Measurements from ENCODE around the gene SCD5. TPM values are rescaled to one million over a fixed set of nuclear protein-coding genes. Genes with fewer than 3 reads are reported as not detected.

The SCD5 gene
- total and polyA plus RNA-seq, 2 of the 8 experiments (the other 6 are each of a cell fraction or from before 2014, with no cell fraction given), result 0.92 to 1.2 TPM

DNA sequence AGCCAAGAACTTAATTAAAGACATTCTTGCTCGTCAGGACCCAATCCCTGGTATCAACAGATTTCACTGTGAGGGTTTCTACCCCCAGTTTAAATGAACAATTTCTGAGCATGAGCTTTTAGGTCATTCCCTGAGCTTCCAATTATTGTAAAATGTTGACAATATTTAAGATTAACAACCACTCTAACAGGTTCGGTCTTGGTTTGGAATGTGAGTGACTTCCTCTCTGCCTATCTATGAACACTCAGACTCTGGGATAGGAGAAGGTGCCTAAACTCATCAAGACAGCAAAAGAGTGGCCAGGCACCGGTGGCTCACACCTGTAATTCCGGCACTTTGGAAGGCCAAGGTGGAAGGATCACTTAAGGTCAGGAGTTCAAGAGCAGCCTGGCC, 153.9 kb downstream of the SCD5 start:
- no peak overlapping the region for H3K18ac ChIP-seq (ENCODE audit: extremely low read depth, low read length)
- no peaks in the 10 kb centered on the region for H3K79me2 ChIP-seq (ENCODE audit: control insufficient read depth in 1 of 2, insufficient read depth in 2 of 2, low read length in 2 of 2)
- H2AK5ac ChIP-seq (ENCODE audit: low read depth, low read length), result no peak overlapping the region
- H4K5ac ChIP-seq (ENCODE audit: insufficient read length, low read depth, low read length), result no peak overlapping the region
- no peaks in the 10 kb centered on the region for H3K9me3 ChIP-seq (ENCODE audit: insufficient read depth in 2 of 2, low read depth in 1 of 2, low read length in 1 of 2)
- no peak overlapping the region for H3K14ac ChIP-seq (ENCODE audit: insufficient read length)
- H3K27ac ChIP-seq (ENCODE audit: low read depth, low read length), result no peak overlapping the region
- CTCF ChIA-PET (ENCODE audit: partially characterized antibody), result interaction anchor here (0.6 to 1.1 kb wide), 3 partner anchors 23 to 93 kb away, joined by 3 read pairs; no protein-coding TSS in a partner anchor
- no peaks in the 10 kb centered on the region for H3K4me1 ChIP-seq (replicated peaks in 1 of 4; ENCODE audit: control insufficient read depth in 3 of 4, insufficient read depth in 4 of 4, low read length in 3 of 4)
- no peak overlapping the region for H4K91ac ChIP-seq (replicated peaks; ENCODE audit: insufficient read length, low read length)
- no peaks in the 10 kb centered on the region for H4K20me1 ChIP-seq (replicated peaks in 1 of 2; ENCODE audit: control insufficient read depth in 1 of 2, insufficient read depth in 2 of 2, low read length in 2 of 2)
- H2AFZ ChIP-seq (ENCODE audit: low read length), result no peak overlapping the region
- H2BK20ac ChIP-seq (ENCODE audit: low read length), result no peak overlapping the region
- H3K36me3 ChIP-seq (ENCODE audit: control insufficient read depth in 2 of 4, insufficient read depth in 4 of 4, low read length in 3 of 4), result no peaks in the 10 kb centered on the region
- no peak for DNase-seq (ENCODE audit: low read depth in 1 of 2, low spot score in 2 of 2)
- no peak overlapping the region for H3K4me2 ChIP-seq (ENCODE audit: insufficient read depth in 1 of 2, low read depth in 2 of 2, low read length in 2 of 2)
- no peak overlapping the region for H2BK15ac ChIP-seq (ENCODE audit: low read length)
- H2BK5ac ChIP-seq (ENCODE audit: low read depth, low read length), result no peak overlapping the region
- H3K56ac ChIP-seq (replicated peaks; ENCODE audit: insufficient read length, low read depth, low read length), result no peak overlapping the region
- no peak overlapping the region for H2BK12ac ChIP-seq (ENCODE audit: low read depth, low read length)
- TF ChIP-seq SRF (IDR thresholded peaks at IDR 0.05; ENCODE audit: low read depth, low read length) (no peak), RXRA (IDR thresholded peaks at IDR 0.05; ENCODE audit: insufficient read depth, low read depth, low read length) (no peak), EP300 (IDR thresholded peaks at IDR 0.05; ENCODE audit: borderline replicate concordance in 1 of 2, low read depth in 2 of 2, low read length in 2 of 2) (no peak), KDM1A (IDR thresholded peaks at IDR 0.05; ENCODE audit: borderline replicate concordance, low read length) (no peak)
- TF ChIP-seq, protein P1, sequence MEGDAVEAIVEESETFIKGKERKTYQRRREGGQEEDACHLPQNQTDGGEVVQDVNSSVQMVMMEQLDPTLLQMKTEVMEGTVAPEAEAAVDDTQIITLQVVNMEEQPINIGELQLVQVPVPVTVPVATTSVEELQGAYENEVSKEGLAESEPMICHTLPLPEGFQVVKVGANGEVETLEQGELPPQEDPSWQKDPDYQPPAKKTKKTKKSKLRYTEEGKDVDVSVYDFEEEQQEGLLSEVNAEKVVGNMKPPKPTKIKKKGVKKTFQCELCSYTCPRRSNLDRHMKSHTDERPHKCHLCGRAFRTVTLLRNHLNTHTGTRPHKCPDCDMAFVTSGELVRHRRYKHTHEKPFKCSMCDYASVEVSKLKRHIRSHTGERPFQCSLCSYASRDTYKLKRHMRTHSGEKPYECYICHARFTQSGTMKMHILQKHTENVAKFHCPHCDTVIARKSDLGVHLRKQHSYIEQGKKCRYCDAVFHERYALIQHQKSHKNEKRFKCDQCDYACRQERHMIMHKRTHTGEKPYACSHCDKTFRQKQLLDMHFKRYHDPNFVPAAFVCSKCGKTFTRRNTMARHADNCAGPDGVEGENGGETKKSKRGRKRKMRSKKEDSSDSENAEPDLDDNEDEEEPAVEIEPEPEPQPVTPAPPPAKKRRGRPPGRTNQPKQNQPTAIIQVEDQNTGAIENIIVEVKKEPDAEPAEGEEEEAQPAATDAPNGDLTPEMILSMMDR (IDR thresholded peaks at IDR 0.05; ENCODE audit: control extremely low read depth in 1 of 3, insufficient read depth in 1 of 3, low read depth in 1 of 3, low read length in 3 of 3), result no peak
- no peaks in the 10 kb centered on the region for H3K27me3 ChIP-seq (replicated peaks in 1 of 4; ENCODE audit: control insufficient read depth in 3 of 4, extremely low read depth in 1 of 4, insufficient read depth in 3 of 4, low read length in 3 of 4)
- no peak overlapping the region for H3K9ac ChIP-seq (replicated peaks in 1 of 4; ENCODE audit: extremely low read depth in 1 of 4, low read depth in 3 of 4, low read length in 3 of 4)
- no peak overlapping the region for H3K4me3 ChIP-seq (ENCODE audit: extremely low read depth in 1 of 4, insufficient read depth in 2 of 4, low read depth in 3 of 4, low read length in 4 of 4)
- no peak for FAIRE-seq
- 63% methylated on average over 4 of the region's 4 CpGs; no CpG with 5 or more reads in 1 of the 2 experiments for WGBS, 2 experiments (ENCODE audit: extremely low coverage in 1 of 2, insufficient coverage in 1 of 2, insufficient read length in 1 of 2, insufficient replicate concordance in 2 of 2, low coverage in 1 of 2, low lambda C conversion rate in 2 of 2, missing lambda C conversion rate in 1 of 2)
- H3K4ac ChIP-seq (replicated peaks; ENCODE audit: insufficient read length, low read depth, low read length), result no peak overlapping the region
- no peak overlapping the region for H3K23ac ChIP-seq (ENCODE audit: insufficient read length)
- H3K23me2 ChIP-seq (ENCODE audit: low read depth, low read length), result no peaks in the 10 kb centered on the region; the same call in 1 of the 2 replicates
- H3K79me1 ChIP-seq (ENCODE audit: low read depth, low read length), result no peaks in the 10 kb centered on the region
- no peak overlapping the region for H4K8ac ChIP-seq (ENCODE audit: extremely low read depth, insufficient read depth, low read length)
- POLR2A ChIA-PET (ENCODE audit: partially characterized antibody), result no interaction called here
- H2BK120ac ChIP-seq (replicated peaks; ENCODE audit: low read depth, low read length), result no peak overlapping the region
